ENCODE data around the gene NID1.

The NID1 gene

GRCh38 chr1:236063551-236063918, 1.4 kb downstream of the NID1 start:
- DNase-seq: no peak

GRCh38 chr1:236060286-236060685, 4.6 kb downstream of the NID1 start:
- no peak for DNase-seq

GRCh38 chr1:236059011-236059410, 5.9 kb downstream of the NID1 start:
- no peak for DNase-seq

- no peak for DNase-seq
Observed at GRCh38 chr1:236058141-236058934, 6.6 kb downstream of the NID1 start.

GRCh38 chr1:236057546-236057945, 7.3 kb downstream of the NID1 start:
- no peak for DNase-seq

GRCh38 chr1:236052232-236052993, 12.5 kb downstream of the NID1 start:
- no peak for DNase-seq

GRCh38 chr1:236051242-236051791, 13.6 kb downstream of the NID1 start:
- DNase-seq: no peak

- no peak for DNase-seq
Observed at GRCh38 chr1:236045771-236046170, 19.1 kb downstream of the NID1 start.

- no peak for DNase-seq
Observed at GRCh38 chr1:236044341-236044740, 20.5 kb downstream of the NID1 start.

- no peak for DNase-seq
Observed at GRCh38 chr1:236041631-236042618, 23.0 kb downstream of the NID1 start.

GRCh38 chr1:236039740-236040685, 24.9 kb downstream of the NID1 start:
- no peak for DNase-seq

- DNase-seq: no peak
Observed at GRCh38 chr1:236038034-236038433, 26.9 kb downstream of the NID1 start.

GRCh38 chr1:236035681-236036101, 29.2 kb downstream of the NID1 start:
- DNase-seq: no peak

GRCh38 chr1:236033336-236033735, 31.6 kb downstream of the NID1 start:
- no peak for DNase-seq

GRCh38 chr1:236030534-236030933, 34.4 kb downstream of the NID1 start:
- no peak for DNase-seq

GRCh38 chr1:236029428-236029940, 35.4 kb downstream of the NID1 start:
- no peak for DNase-seq

- DNase-seq: no peak
Observed at GRCh38 chr1:236027104-236027503, 37.8 kb downstream of the NID1 start.

- DNase-seq: no peak
Observed at GRCh38 chr1:236025836-236026235, 39.1 kb downstream of the NID1 start.

- DNase-seq: no peak
Observed at GRCh38 chr1:236024641-236025040, 40.2 kb downstream of the NID1 start.

- no peak for DNase-seq
Observed at GRCh38 chr1:236023926-236024565, 40.8 kb downstream of the NID1 start.

All from COR-L47 (cell line).